HG02852 (cell line): ENCODE measurements around the gene WDR77.

Source experiments
- ATAC-seq: cut with Tn5 transposase; IDR thresholded peaks from one replicate; pipeline ENCODE4 v1.9.1; 2021; ENCODE audit warnings: mild to moderate bottlenecking, moderate library complexity; ENCODE audit not compliant: unreplicated experiment

The WDR77 gene

GRCh38 chr1:111470596-111470995, 21.5 kb upstream of the WDR77 start:
- ATAC-seq = no peak

- ATAC-seq = no peak
Measured at GRCh38 chr1:111469539-111469938, 20.5 kb upstream of the WDR77 start.

GRCh38 chr1:111468717-111469100, 19.7 kb upstream of the WDR77 start:
- no peak for ATAC-seq

GRCh38 chr1:111467865-111468716, 19.0 kb upstream of the WDR77 start:
- no peak for ATAC-seq

GRCh38 chr1:111466480-111466879, 17.4 kb upstream of the WDR77 start:
- ATAC-seq = no peak

GRCh38 chr1:111465754-111466153, 16.7 kb upstream of the WDR77 start:
- ATAC-seq = no peak

GRCh38 chr1:111463029-111463683, 14.1 kb upstream of the WDR77 start:
- ATAC-seq = no peak

GRCh38 chr1:111462370-111463028, 13.4 kb upstream of the WDR77 start:
- no peak for ATAC-seq

- no peak for ATAC-seq
Measured at GRCh38 chr1:111461765-111462164, 12.7 kb upstream of the WDR77 start.

GRCh38 chr1:111455642-111456031, 6.6 kb upstream of the WDR77 start:
- no peak for ATAC-seq

- no peak for ATAC-seq
Measured at GRCh38 chr1:111454859-111455641, 6.0 kb upstream of the WDR77 start.

- no peak for ATAC-seq
Measured at GRCh38 chr1:111453706-111454105, 4.7 kb upstream of the WDR77 start.

GRCh38 chr1:111452581-111452980, 3.5 kb upstream of the WDR77 start:
- ATAC-seq = no peak

- no peak for ATAC-seq
Measured at GRCh38 chr1:111450185-111450584, 1.1 kb upstream of the WDR77 start.

- no peak for ATAC-seq
Measured at GRCh38 chr1:111449703-111450017, 604 bp upstream of the WDR77 start.

- ATAC-seq = peak; percentile 25
Measured at GRCh38 chr1:111448482-111448917, 556 bp downstream of the WDR77 start.

GRCh38 chr1:111446967-111447892, 1.8 kb downstream of the WDR77 start:
- ATAC-seq = no peak

GRCh38 chr1:111446546-111446945, 2.5 kb downstream of the WDR77 start:
- no peak for ATAC-seq

GRCh38 chr1:111444031-111444430, 5.0 kb downstream of the WDR77 start:
- no peak for ATAC-seq

GRCh38 chr1:111442457-111442856, 6.6 kb downstream of the WDR77 start:
- no peak for ATAC-seq
